Cardiac muscle cell (in vitro differentiated cells and primary cell): ENCODE data around the gene DNAJC18. TPM values are rescaled to one million over a fixed set of nuclear protein-coding genes. Genes with fewer than 3 reads are reported as not detected.

Source experiments
- DNase-seq, 2 donors: peaks; one replicate each; pipeline versions ENCODE4 v3.0.0 to v3.0.0-alpha.2; 2010 to 2017; ENCODE audit warnings: low read depth in 1 of 2, low spot score in 1 of 2
- H3K27ac ChIP-seq: fragments of 200-600 bp; sonication (generic); 2 replicates; pipeline ENCODE4 v1.5.1; 2016
- H3K27me3 ChIP-seq: fragments of 200-600 bp; sonication (generic); 2 replicates; pipeline ENCODE4 v1.6.0; 2016; ENCODE audit warnings: control low read depth
- H3K36me3 ChIP-seq: fragments of 200-600 bp; sonication (generic); 2 replicates; pipeline ENCODE4 v1.5.1; 2016; ENCODE audit warnings: control low read depth
- H3K4me1 ChIP-seq: fragments of 200-600 bp; sonication (generic); 2 replicates; pipeline ENCODE4 v1.8.1; 2017; ENCODE audit warnings: low read depth, mild to moderate bottlenecking, mixed run types
- H3K4me3 ChIP-seq: fragments of 200-600 bp; sonication (generic); 2 replicates; pipeline ENCODE4 v1.5.1; 2016; ENCODE audit warnings: mild to moderate bottlenecking
- H3K9me3 ChIP-seq: fragments of 200-600 bp; sonication (generic); 2 replicates; pipeline ENCODE4 v1.5.1; 2017; ENCODE audit warnings: low read depth, mild to moderate bottlenecking, control low read depth
- polyA plus RNA-seq: library from polyadenylated mRNA; unstranded; fragments of >200 nt; fragmentation: Nextera tagmentation; extraction: Ambion mirVana; gene quantifications from 2 replicates; pipeline ENCODE4 v1.2.1, GENCODE V29; 2016
- total RNA-seq: library from RNA; depleted of rRNA; stranded (reverse); fragments of >200 nt; gene quantifications from 2 replicates; pipeline ENCODE4 v1.2.3, GENCODE V29; 2016
- TF ChIP-seq, protein P1 (sequence below): IDR thresholded peaks from 2 replicates; pipeline ENCODE4 v1.5.1; 2012; ENCODE audit warnings: low read depth, mild to moderate bottlenecking, low read length

DNAJC18 gene
- total and polyA plus RNA-seq, 2 experiments from 2014 or later, result 10.1 to 17.4 TPM

DNA sequence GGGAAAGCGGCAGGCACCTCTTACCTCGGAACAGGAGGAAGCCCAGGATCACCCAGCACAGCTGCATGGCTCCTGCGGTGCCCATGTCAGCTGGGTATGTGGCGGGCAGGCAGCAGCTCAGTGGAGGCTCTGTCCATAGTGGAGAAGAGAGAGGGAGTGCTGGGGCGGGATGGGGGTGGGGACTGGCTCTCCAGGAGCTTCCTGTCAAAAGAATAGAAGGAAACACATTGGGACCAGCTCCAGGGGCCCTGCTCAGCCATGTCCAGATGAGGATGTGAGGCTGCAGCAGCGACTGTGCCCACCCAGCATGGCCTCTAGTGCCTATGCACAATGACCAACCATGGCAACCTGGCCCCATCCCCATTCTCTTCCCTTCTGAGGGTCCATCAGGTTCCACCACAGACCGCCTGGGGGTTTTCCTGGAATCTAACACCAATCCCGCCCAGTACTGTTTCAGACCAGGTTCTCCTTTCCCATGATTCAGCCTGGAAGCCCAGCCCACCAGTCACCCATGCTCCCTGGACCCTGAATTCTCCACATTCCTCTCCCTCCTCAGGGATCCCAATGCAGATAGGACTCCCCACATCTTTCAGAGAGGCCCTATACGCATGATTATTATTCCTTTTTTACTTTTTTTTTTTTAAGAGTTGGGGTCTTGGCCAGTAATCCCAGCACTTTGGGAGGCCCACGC, 23.4 kb upstream of the DNAJC18 start, which contains the start of gene ECSCR:
Gene ECSCR (minus strand): TSS at position 158 of the 691 bp plus-strand sequence. CDS start 73 bp downstream, at position 85.
- no peak within 1 kb of the TSS for H3K27ac ChIP-seq
- no peaks in the 10 kb centered on the region for H3K9me3 ChIP-seq
- no peaks in the 10 kb centered on the region for H3K4me1 ChIP-seq

DNA sequence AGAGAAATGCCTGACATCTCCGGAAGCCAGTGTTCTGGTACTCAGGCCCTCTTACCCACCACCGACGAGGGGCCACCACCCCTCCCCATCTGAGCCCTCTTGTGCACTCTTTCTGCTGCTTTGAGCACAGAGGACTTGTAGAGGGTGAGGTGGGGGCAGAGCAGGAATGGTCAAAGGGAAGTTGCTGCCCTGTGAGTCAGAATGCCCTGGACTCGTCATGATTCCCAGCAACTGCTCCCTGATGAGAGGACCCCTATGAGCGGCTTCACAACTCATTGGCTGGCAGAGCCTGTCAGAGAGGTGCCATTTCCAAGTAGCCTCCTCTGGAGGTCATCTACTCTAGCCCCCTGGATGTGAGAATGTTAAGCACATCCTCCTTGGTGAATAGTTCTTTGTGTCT, 22.4 kb upstream of the DNAJC18 start:
- H3K4me3 ChIP-seq, result no peak overlapping the region
- DNase-seq, result peak in 1 of 2 donors; percentile 58
- H3K4me1 ChIP-seq, result no peaks in the 10 kb centered on the region
- no peaks in the 10 kb centered on the region for H3K9me3 ChIP-seq
- H3K27ac ChIP-seq, result no peak overlapping the region
- no peaks in the 10 kb centered on the region for H3K27me3 ChIP-seq
- H3K36me3 ChIP-seq, result no peaks in the 10 kb centered on the region
- TF ChIP-seq, protein P1, sequence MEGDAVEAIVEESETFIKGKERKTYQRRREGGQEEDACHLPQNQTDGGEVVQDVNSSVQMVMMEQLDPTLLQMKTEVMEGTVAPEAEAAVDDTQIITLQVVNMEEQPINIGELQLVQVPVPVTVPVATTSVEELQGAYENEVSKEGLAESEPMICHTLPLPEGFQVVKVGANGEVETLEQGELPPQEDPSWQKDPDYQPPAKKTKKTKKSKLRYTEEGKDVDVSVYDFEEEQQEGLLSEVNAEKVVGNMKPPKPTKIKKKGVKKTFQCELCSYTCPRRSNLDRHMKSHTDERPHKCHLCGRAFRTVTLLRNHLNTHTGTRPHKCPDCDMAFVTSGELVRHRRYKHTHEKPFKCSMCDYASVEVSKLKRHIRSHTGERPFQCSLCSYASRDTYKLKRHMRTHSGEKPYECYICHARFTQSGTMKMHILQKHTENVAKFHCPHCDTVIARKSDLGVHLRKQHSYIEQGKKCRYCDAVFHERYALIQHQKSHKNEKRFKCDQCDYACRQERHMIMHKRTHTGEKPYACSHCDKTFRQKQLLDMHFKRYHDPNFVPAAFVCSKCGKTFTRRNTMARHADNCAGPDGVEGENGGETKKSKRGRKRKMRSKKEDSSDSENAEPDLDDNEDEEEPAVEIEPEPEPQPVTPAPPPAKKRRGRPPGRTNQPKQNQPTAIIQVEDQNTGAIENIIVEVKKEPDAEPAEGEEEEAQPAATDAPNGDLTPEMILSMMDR, result no peak

More for the DNA sequence above, 23.4 kb upstream of the DNAJC18 start, which contains the start of gene ECSCR:
- TF ChIP-seq, protein P1, result no peak
- peak in 1 of 2 donors; percentile 64 for DNase-seq
- no peaks in the 10 kb centered on the region for H3K27me3 ChIP-seq
- no peaks in the 10 kb centered on the region for H3K36me3 ChIP-seq
- H3K4me3 ChIP-seq, result no peak within 1 kb of the TSS

GRCh38 chr5:139461176-139461575, 21.9 kb upstream of the DNAJC18 start:
- H3K4me3 ChIP-seq, result no peak overlapping the region
- H3K36me3 ChIP-seq, result no peaks in the 10 kb centered on the region
- H3K27ac ChIP-seq, result no peak overlapping the region
- DNase-seq, result no peak
- H3K4me1 ChIP-seq, result no peaks in the 10 kb centered on the region
- TF ChIP-seq, protein P1, result no peak
- no peaks in the 10 kb centered on the region for H3K9me3 ChIP-seq
- H3K27me3 ChIP-seq, result no peaks in the 10 kb centered on the region

DNA sequence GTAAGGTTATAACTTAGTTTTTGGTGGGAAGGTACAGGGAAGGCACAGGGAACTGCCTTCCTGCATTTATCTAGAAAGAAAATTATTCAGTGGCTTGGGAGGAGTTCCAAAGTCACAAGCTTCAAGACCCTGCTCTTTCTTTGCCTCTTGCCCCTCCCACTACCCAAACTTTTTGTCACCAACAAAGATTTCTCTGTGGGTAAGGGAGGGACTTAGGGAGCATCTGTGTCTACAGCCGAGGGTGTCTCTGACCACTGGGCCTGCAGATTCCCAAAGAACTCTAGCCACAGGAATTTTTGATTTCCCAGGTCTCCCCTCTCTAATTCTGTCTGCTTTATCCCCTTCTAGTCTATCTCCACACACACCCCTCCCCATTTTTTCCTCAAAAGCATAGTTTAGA, 21.1 kb upstream of the DNAJC18 start:
- no peak overlapping the region for H3K4me3 ChIP-seq
- TF ChIP-seq, protein P1, result no peak
- no peak for DNase-seq
- no peak overlapping the region for H3K27ac ChIP-seq
- no peaks in the 10 kb centered on the region for H3K9me3 ChIP-seq
- no peaks in the 10 kb centered on the region for H3K27me3 ChIP-seq
- no peaks in the 10 kb centered on the region for H3K36me3 ChIP-seq
- no peaks in the 10 kb centered on the region for H3K4me1 ChIP-seq

DNA sequence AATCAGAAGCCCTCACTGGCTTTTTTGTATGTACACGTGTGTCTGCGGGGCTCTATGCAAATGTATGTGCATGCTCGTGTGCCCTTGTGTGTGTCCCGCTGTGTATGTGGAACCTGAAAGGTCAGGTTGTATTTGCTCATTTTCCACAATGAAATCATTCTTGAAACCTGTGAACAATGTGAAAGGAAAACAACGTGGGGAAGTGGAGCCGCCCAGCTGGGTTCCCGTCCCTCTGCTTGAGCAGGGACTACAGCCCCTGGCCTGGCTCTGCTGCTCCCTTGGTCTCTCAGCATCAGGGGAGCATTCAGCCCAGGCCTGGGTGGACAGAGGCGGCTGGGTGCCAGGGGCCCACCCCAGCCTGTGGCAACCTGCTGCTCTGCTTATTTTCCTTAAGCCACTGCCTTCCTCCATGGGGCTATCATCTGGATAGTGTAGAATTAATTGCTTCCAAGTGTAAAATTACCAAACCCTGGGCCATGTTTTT, 20.2 kb upstream of the DNAJC18 start:
- Histone ChIP-seq H3K36me3 (no peaks in the 10 kb centered on the region), H3K9me3 (no peaks in the 10 kb centered on the region), H3K27ac (no peak overlapping the region), H3K4me3 (no peak overlapping the region), H3K4me1 (no peaks in the 10 kb centered on the region), H3K27me3 (no peaks in the 10 kb centered on the region)
- TF ChIP-seq, protein P1, result no peak
- DNase-seq, result no peak
